OCI-LY1 (cell line): ENCODE results near the gene WDPCP.

ENCODE experiments used
- EZH2 ChIP-seq: fragments of 200-600 bp; sonication (generic), shearing (Covaris generic); IDR thresholded peaks from 2 replicates; pipeline ENCODE4 v1.8.0; 2017; ENCODE audit warnings: borderline replicate concordance, mixed run types, mild to moderate bottlenecking, antibody characterized with exemption, low read length, moderate library complexity, mixed read lengths
- TF ChIP-seq, protein P1 (sequence below): fragments of 200-600 bp; sonication (generic), shearing (Covaris generic); IDR thresholded peaks from 2 replicates; pipeline ENCODE4 v1.5.1; 2017; ENCODE audit warnings: mild to moderate bottlenecking, antibody characterized with exemption, low read length, moderate library complexity, mixed read lengths

DNA sequence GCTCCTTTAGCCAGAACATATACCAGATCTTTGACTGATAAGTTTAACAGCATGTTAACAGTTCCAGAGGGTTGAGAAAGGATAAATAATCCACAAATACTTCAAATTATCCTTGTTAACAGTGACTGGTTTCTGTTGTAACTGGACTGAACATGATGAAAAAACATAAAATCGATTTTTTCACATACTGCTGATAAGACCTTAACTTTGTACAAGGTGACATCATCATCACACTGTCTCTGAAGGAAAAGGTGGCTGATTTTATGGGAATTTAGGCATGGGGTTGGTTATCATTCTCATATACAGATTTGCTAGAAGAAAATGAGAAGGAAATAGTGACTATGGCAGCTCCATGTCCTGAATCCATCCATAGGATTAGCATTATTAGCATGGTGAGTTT is 501.6 kb downstream of the WDPCP start:
- TF ChIP-seq, protein P1, sequence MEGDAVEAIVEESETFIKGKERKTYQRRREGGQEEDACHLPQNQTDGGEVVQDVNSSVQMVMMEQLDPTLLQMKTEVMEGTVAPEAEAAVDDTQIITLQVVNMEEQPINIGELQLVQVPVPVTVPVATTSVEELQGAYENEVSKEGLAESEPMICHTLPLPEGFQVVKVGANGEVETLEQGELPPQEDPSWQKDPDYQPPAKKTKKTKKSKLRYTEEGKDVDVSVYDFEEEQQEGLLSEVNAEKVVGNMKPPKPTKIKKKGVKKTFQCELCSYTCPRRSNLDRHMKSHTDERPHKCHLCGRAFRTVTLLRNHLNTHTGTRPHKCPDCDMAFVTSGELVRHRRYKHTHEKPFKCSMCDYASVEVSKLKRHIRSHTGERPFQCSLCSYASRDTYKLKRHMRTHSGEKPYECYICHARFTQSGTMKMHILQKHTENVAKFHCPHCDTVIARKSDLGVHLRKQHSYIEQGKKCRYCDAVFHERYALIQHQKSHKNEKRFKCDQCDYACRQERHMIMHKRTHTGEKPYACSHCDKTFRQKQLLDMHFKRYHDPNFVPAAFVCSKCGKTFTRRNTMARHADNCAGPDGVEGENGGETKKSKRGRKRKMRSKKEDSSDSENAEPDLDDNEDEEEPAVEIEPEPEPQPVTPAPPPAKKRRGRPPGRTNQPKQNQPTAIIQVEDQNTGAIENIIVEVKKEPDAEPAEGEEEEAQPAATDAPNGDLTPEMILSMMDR = no peak
- no peak for TF ChIP-seq EZH2
